Neural progenitor cell (in vitro differentiated cells): ENCODE data around the gene NPTN.

Source experiments
- EZH2phosphoT487 ChIP-seq: fragments of 200-600 bp; sonication (generic); IDR thresholded peaks from 2 replicates; pipeline ENCODE4 v1.6.1; 2017; ENCODE audit warnings: antibody characterized with exemption
- TF ChIP-seq, protein P1 (sequence below): fragments of 200-600 bp; sonication (generic); IDR thresholded peaks from 2 replicates; pipeline ENCODE4 v1.5.1; 2017; ENCODE audit warnings: antibody characterized with exemption, mild to moderate bottlenecking

GRCh38 chr15:73571346-73571745 lies 61.8 kb downstream of the NPTN start:
- TF ChIP-seq, protein P1, sequence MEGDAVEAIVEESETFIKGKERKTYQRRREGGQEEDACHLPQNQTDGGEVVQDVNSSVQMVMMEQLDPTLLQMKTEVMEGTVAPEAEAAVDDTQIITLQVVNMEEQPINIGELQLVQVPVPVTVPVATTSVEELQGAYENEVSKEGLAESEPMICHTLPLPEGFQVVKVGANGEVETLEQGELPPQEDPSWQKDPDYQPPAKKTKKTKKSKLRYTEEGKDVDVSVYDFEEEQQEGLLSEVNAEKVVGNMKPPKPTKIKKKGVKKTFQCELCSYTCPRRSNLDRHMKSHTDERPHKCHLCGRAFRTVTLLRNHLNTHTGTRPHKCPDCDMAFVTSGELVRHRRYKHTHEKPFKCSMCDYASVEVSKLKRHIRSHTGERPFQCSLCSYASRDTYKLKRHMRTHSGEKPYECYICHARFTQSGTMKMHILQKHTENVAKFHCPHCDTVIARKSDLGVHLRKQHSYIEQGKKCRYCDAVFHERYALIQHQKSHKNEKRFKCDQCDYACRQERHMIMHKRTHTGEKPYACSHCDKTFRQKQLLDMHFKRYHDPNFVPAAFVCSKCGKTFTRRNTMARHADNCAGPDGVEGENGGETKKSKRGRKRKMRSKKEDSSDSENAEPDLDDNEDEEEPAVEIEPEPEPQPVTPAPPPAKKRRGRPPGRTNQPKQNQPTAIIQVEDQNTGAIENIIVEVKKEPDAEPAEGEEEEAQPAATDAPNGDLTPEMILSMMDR, result no peak
- TF ChIP-seq EZH2phosphoT487, result no peak
